Measurements from ENCODE around the gene LGALS13.

DNA sequence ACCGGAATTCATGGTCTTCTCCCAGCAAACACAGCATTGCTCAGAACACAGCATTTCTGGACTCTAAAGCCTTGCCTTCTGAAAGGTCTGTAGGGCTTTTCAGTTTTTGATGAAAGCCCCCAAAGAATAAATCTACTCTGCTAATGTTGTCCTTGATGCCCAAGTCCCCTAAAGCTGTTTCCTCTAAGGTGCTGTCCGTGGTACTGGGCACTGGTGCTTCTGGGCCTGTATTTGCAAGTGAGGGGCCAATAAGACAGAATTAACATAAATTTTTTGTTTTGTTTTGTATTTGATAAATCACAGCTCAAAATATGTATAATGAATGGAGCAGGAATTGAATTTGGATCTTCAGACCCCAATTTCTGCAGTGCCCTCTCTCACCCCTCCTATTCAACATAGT, 12.1 kb upstream of the LGALS13 start:
- TF ChIP-seq, protein P1, sequence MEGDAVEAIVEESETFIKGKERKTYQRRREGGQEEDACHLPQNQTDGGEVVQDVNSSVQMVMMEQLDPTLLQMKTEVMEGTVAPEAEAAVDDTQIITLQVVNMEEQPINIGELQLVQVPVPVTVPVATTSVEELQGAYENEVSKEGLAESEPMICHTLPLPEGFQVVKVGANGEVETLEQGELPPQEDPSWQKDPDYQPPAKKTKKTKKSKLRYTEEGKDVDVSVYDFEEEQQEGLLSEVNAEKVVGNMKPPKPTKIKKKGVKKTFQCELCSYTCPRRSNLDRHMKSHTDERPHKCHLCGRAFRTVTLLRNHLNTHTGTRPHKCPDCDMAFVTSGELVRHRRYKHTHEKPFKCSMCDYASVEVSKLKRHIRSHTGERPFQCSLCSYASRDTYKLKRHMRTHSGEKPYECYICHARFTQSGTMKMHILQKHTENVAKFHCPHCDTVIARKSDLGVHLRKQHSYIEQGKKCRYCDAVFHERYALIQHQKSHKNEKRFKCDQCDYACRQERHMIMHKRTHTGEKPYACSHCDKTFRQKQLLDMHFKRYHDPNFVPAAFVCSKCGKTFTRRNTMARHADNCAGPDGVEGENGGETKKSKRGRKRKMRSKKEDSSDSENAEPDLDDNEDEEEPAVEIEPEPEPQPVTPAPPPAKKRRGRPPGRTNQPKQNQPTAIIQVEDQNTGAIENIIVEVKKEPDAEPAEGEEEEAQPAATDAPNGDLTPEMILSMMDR (IDR thresholded peaks at IDR 0.05), result no peak
- TF ChIP-seq CHD2 (IDR thresholded peaks at IDR 0.05; ENCODE audit: low read length, partially characterized antibody) (no peak), BHLHE40 (IDR thresholded peaks at IDR 0.05; ENCODE audit: low read depth, low read length) (no peak), RFX5 (IDR thresholded peaks at IDR 0.05) (no peak), NPAS2 (CRISPR knock-in tag; IDR thresholded peaks at IDR 0.05; ENCODE audit: borderline replicate concordance) (no peak), JUNB (IDR thresholded peaks at IDR 0.05) (no peak), PHF8 (IDR thresholded peaks at IDR 0.05; ENCODE audit: borderline replicate concordance, low read depth) (no peak), POLR2A (IDR thresholded peaks at IDR 0.05; ENCODE audit: low read length) (no peak), JUN (IDR thresholded peaks at IDR 0.05) (no peak), HDAC2 (IDR thresholded peaks at IDR 0.05) (no peak), MYC (IDR thresholded peaks at IDR 0.05; ENCODE audit: borderline replicate concordance, low read length) (no peak), HOXA7 (CRISPR knock-in tag; IDR thresholded peaks at IDR 0.05) (no peak), ESRRA (IDR thresholded peaks at IDR 0.05; ENCODE audit: borderline replicate concordance, low read length) (no peak)
- TF ChIP-seq, protein P2, sequence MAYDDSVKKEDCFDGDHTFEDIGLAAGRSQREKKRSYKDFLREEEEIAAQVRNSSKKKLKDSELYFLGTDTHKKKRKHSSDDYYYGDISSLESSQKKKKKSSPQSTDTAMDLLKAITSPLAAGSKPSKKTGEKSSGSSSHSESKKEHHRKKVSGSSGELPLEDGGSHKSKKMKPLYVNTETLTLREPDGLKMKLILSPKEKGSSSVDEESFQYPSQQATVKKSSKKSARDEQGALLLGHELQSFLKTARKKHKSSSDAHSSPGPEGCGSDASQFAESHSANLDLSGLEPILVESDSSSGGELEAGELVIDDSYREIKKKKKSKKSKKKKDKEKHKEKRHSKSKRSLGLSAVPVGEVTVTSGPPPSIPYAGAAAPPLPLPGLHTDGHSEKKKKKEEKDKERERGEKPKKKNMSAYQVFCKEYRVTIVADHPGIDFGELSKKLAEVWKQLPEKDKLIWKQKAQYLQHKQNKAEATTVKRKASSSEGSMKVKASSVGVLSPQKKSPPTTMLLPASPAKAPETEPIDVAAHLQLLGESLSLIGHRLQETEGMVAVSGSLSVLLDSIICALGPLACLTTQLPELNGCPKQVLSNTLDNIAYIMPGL (CRISPR knock-in tag; IDR thresholded peaks at IDR 0.05; ENCODE audit: borderline replicate concordance), result no peak
